Lung (tissue), 12 donors: Measurements from ENCODE around the gene PARVB. TPM values are rescaled to one million over a fixed set of nuclear protein-coding genes. Genes with fewer than 3 reads are reported as not detected.

Source experiments
- ATAC-seq: fragments of 200-7000 bp; cut with Tn5 transposase; one replicate; pipeline ENCODE4 v1.9.1; 2020; ENCODE audit warnings: moderate number of reproducible peaks; ENCODE audit not compliant: insufficient read depth, low FRiP score
- DNase-seq, 3 donors: peaks; one replicate each; pipeline ENCODE4 v3.0.0-alpha.2; 2013 to 2017
- H3K27ac ChIP-seq, 2 donors: one replicate each; pipeline ENCODE4 v1.5.1; 2013; ENCODE audit warnings: mild to moderate bottlenecking in 2 of 2, moderate library complexity in 2 of 2, control low read depth in 1 of 2, inconsistent platforms in 1 of 2, low read depth in 1 of 2, low read length in 1 of 2
- H3K27me3 ChIP-seq, 3 donors: one replicate each; pipeline ENCODE4 v1.5.1; 2013; ENCODE audit warnings: low read length in 2 of 3; ENCODE audit not compliant: control insufficient read depth in 3 of 3, insufficient read depth in 3 of 3
- H3K36me3 ChIP-seq, 4 donors: one replicate each; pipeline ENCODE4 v1.5.1; 2013; ENCODE audit warnings: low read length in 4 of 4, mild to moderate bottlenecking in 1 of 4, moderate library complexity in 1 of 4; ENCODE audit not compliant: control insufficient read depth in 4 of 4, insufficient read depth in 4 of 4
- H3K4me1 ChIP-seq, 5 donors: one replicate each; pipeline ENCODE4 v1.5.1; 2013; ENCODE audit warnings: low read length in 5 of 5, mild to moderate bottlenecking in 2 of 5, moderate library complexity in 1 of 5; ENCODE audit not compliant: control insufficient read depth in 5 of 5, insufficient read depth in 5 of 5
- H3K4me3 ChIP-seq: one replicate; pipeline ENCODE4 v1.5.1; 2013; ENCODE audit warnings: mild to moderate bottlenecking, control low read depth, moderate library complexity
- H3K9ac ChIP-seq, 2 donors: one replicate each; pipeline ENCODE4 v1.5.1; 2013; ENCODE audit warnings: low read length in 2 of 2, control low read depth in 1 of 2; ENCODE audit not compliant: insufficient read depth in 1 of 2
- H3K9me3 ChIP-seq, 4 donors: one replicate each; pipeline ENCODE4 v1.5.1; 2013; ENCODE audit warnings: low read length in 3 of 4, mild to moderate bottlenecking in 1 of 4, moderate library complexity in 1 of 4; ENCODE audit not compliant: control insufficient read depth in 4 of 4, insufficient read depth in 3 of 4
- WGBS, 2 donors: extraction: QIAGEN DNeasy Blood & Tissue Kit; methylation state at CpG; one replicate each; pipeline ENCODE4 v1.1.7; 2013; 5-methylcytosine and 5-hydroxymethylcytosine counted together
- polyA plus RNA-seq, 2 donors: library from polyadenylated mRNA; stranded (reverse); fragments of 200-250 nt; gene quantifications; one replicate each; pipeline ENCODE4 v1.2.1, GENCODE V29; 2013
- total RNA-seq, 2 donors: library from RNA; depleted of rRNA in 1 of 2; stranded (reverse); fragments of >200 nt in 1 of 2; gene quantifications; one replicate each; pipeline ENCODE4 v1.2.1, GENCODE V29; 2014 to 2021
- TF ChIP-seq, protein P1 (sequence below): IDR thresholded peaks from 2 replicates; pipeline ENCODE4 v1.5.1; 2012; ENCODE audit warnings: mild to moderate bottlenecking; ENCODE audit errors: control extremely low read depth, extremely low read depth
- donor health status: control.
- donor health status: control.
- donor health status: Bipolar disorder and iron deficiency.
- donor health status: healthy.
- donor health status: DM: yes; HTN: yes; CAD: no.

The PARVB gene
- total and polyA plus RNA-seq, 4 donors = 16.9 to 64.2 (median 49.7) TPM

DNA sequence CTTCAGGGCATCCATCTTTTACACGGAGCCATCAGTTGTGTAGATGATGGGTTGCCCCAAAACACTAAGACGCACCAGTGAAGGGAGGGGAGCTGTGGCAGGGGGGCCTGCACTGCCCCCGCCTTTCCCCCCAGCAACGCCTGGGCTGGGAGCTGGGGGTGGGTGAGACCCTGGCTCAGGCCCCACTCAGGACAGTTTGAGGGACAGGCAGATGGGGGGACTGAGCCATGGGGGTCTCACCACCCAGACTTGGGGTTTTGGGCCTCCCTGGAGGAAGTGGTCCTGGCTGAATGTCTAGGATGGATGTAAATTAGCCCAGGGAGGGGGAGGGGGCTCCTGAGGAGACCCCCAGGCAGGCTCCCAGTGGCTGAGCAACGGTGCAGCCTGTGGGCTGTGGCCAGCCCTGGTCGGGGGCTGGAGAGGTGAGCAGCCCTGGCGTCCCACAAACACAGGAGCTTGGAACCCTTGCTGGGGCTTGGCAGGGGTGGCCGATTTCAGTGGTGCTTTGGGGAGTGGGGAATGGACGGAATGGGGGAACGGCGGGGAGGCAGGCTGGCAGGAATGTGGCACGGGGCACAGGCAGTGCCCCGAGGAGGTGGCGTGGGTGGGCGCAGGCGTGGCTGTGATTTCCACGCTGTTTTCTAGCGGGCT, 6.1 kb downstream of the PARVB start:
- TF ChIP-seq, protein P1, sequence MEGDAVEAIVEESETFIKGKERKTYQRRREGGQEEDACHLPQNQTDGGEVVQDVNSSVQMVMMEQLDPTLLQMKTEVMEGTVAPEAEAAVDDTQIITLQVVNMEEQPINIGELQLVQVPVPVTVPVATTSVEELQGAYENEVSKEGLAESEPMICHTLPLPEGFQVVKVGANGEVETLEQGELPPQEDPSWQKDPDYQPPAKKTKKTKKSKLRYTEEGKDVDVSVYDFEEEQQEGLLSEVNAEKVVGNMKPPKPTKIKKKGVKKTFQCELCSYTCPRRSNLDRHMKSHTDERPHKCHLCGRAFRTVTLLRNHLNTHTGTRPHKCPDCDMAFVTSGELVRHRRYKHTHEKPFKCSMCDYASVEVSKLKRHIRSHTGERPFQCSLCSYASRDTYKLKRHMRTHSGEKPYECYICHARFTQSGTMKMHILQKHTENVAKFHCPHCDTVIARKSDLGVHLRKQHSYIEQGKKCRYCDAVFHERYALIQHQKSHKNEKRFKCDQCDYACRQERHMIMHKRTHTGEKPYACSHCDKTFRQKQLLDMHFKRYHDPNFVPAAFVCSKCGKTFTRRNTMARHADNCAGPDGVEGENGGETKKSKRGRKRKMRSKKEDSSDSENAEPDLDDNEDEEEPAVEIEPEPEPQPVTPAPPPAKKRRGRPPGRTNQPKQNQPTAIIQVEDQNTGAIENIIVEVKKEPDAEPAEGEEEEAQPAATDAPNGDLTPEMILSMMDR = no peak
- no peaks in the 10 kb centered on the region for H3K9me3 ChIP-seq
- no peak overlapping the region for H3K9ac ChIP-seq
- DNase-seq (no peak), ATAC-seq (no peak)
- H3K4me3 ChIP-seq = no peak overlapping the region
- no peaks in the 10 kb centered on the region for H3K27me3 ChIP-seq
- H3K27ac ChIP-seq = peak overlapping the region; percentile 51 to 90
- no peaks in the 10 kb centered on the region for H3K36me3 ChIP-seq
- H3K4me1 ChIP-seq = peaks cover 0 to 18% (median 11%) of the 10 kb centered on the region in 5 donors
- 89 to 91% methylated on average over 18 of the region's 18 CpGs for WGBS, 2 donors

- H3K27ac ChIP-seq = peak overlapping the region; percentile 51 to 90
- H3K36me3 ChIP-seq = no peaks in the 10 kb centered on the region
- H3K9me3 ChIP-seq = no peaks in the 10 kb centered on the region
- TF ChIP-seq, protein P1 = no peak
- H3K27me3 ChIP-seq = no peaks in the 10 kb centered on the region
- no peak overlapping the region for H3K4me3 ChIP-seq
- DNase-seq (no peak), ATAC-seq (no peak)
- no peak overlapping the region for H3K9ac ChIP-seq
- H3K4me1 ChIP-seq = peaks cover 0 to 16% (median 11%) of the 10 kb centered on the region in 5 donors
- 53 to 57% methylated on average over 8 of the region's 8 CpGs for WGBS, 2 donors
Measured at GRCh38 chr22:44030702-44031082, 6.6 kb downstream of the PARVB start.

DNA sequence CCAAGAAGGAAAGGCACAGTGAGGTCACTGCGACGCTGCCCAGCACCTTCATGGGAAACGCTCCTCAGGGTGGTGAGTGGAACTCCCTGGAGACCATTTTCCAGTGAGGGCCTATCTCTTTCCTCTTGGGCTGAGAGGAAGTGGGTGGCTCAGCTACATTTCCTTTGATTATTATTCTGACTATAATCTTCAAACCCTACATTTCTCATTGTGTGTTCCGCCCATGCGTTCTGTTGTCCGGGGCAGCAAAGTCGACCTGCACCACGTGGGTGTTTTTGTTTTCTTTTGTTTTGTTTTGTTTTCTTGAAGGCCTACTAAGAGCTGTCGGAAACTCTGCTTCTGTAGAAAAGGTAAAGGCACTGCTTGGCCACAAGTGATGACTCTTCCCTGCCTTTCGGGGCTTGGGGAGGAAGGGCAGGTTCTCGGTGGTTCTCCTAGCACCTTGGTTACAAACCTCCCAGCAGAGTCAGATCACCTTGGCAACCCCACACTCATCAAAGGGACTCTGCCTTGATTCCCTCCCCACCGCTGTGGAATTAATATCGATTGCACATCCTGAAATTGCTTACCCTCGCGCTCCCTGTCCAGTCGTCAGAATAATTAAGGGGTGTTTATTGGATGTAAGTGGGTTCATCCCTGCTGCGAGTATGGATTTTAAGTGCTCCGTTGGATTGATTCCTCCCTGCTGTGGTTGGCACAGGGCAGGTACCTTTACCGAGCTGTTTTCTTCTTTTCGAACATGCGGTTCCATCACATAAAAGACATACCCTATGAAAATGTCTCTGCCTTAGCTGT, 7.3 kb downstream of the PARVB start:
- H3K4me1 ChIP-seq = peaks cover 0 to 15% (median 11%) of the 10 kb centered on the region in 5 donors
- TF ChIP-seq, protein P1 = no peak
- H3K36me3 ChIP-seq = no peaks in the 10 kb centered on the region
- no peak overlapping the region for H3K9ac ChIP-seq
- no peaks in the 10 kb centered on the region for H3K9me3 ChIP-seq
- WGBS, 2 donors = 61 to 66% methylated on average over 21 of the region's 21 CpGs
- H3K27me3 ChIP-seq = no peaks in the 10 kb centered on the region
- no peak for DNase-seq
- H3K4me3 ChIP-seq = no peak overlapping the region
- peak overlapping the region; percentile 51 to 90 for H3K27ac ChIP-seq
- no peak for ATAC-seq
